ENCODE results near the gene SLC25A42.

- TF ChIP-seq POLR2A (IDR thresholded peaks at IDR 0.05) (no peak), CTCF (IDR thresholded peaks at IDR 0.05) (no peak)
Observed at GRCh38 chr19:19071897-19072296, 8.1 kb downstream of the SLC25A42 start.

All from uterus (tissue), 2 donors.